ENCODE results near the gene POLR1G. TPM values are rescaled to one million over a fixed set of nuclear protein-coding genes. Genes with fewer than 3 reads are reported as not detected.

POLR1G gene
- total and polyA plus RNA-seq, 8 donors = 0.55 to 7.2 (median 2.8) TPM; not detected in 2

- DNase-seq = peak; percentile 97 to 98
- TF ChIP-seq POLR2AphosphoS5 (IDR thresholded peaks at IDR 0.05) (peak; percentile 85 to 93 (median 87)), POLR2A (IDR thresholded peaks at IDR 0.05) (no peak), EP300 (IDR thresholded peaks at IDR 0.05) (peak; percentile 60)
- Histone ChIP-seq H3K36me3 (no peaks in the 10 kb centered on the region), H3K9me3 (no peaks in the 10 kb centered on the region), H3K4me1 (peaks cover 14 to 53% (median 36%) of the 10 kb centered on the region in 4 donors), H3K4me3 (peak overlapping the region; percentile 42 to 49 (median 48)), H3K27me3 (no peaks in the 10 kb centered on the region), H3K27ac (peak overlapping the region; percentile 59 to 96 (median 91))
- 1% methylated on average over 29 to 49 of the region's 49 CpGs for WGBS, 5 donors
- intact Hi-C loops (cut with DNase I; ENCODE audit: low total_unique reads) = loop anchor here (5.0 kb wide), 1 partner anchor 34 kb away; no protein-coding TSS in a partner anchor
Measured at GRCh38 chr19:45443462-45444317, 37.2 kb downstream of the POLR1G start.

GRCh38 chr19:45444318-45445041 is 38.0 kb downstream of the POLR1G start:
- intact Hi-C loops (cut with DNase I; ENCODE audit: low total_unique reads) = loop anchor here (5.0 kb wide), 1 partner anchor 33 kb away; no protein-coding TSS in a partner anchor
- WGBS, 5 donors = 10 to 20% (median 13%) methylated on average over 29 to 47 of the region's 47 CpGs

GRCh38 chr19:45445139-45445538 is 38.7 kb downstream of the POLR1G start:
- WGBS, 5 donors = 88 to 96% (median 93%) methylated on average over 4 of the region's 4 CpGs
- TF ChIP-seq POLR2AphosphoS5 (IDR thresholded peaks at IDR 0.05) = no peak
- no peak for TF ChIP-seq EP300 (IDR thresholded peaks at IDR 0.05)
- no peak for TF ChIP-seq POLR2A (IDR thresholded peaks at IDR 0.05)
- TF ChIP-seq CTCF (IDR thresholded peaks at IDR 0.05) = no peak
- Histone ChIP-seq H3K9me3 (no peaks in the 10 kb centered on the region), H3K27me3 (no peaks in the 10 kb centered on the region), H3K27ac (peak overlapping the region in 3 of 5 donors; percentile 89 to 96 (median 94)), H3K4me3 (no peak overlapping the region), H3K36me3 (no peaks in the 10 kb centered on the region), H3K4me1 (peaks cover 21 to 56% (median 36%) of the 10 kb centered on the region in 4 donors)
- no peak for DNase-seq
- intact Hi-C loops (cut with DNase I; ENCODE audit: low total_unique reads) = no loop called here

More at GRCh38 chr19:45444318-45445041, 38.0 kb downstream of the POLR1G start:
- peaks cover 15 to 54% (median 35%) of the 10 kb centered on the region in 4 donors for H3K4me1 ChIP-seq
- peak overlapping the region; percentile 78 to 96 (median 91) for H3K27ac ChIP-seq
- peak; percentile 95 to 98 for DNase-seq
- H3K27me3 ChIP-seq = no peaks in the 10 kb centered on the region
- H3K4me3 ChIP-seq = peak overlapping the region; percentile 42 to 49 (median 48)
- no peaks in the 10 kb centered on the region for H3K9me3 ChIP-seq
- H3K36me3 ChIP-seq = no peaks in the 10 kb centered on the region
- TF ChIP-seq CTCF (IDR thresholded peaks at IDR 0.05) (no peak), POLR2AphosphoS5 (IDR thresholded peaks at IDR 0.05) (peak; percentile 53 to 70 (median 64))

GRCh38 chr19:45446295-45446694 is 39.9 kb downstream of the POLR1G start:
- WGBS, 5 donors = 80 to 86% (median 82%) methylated on average over 6 of the region's 6 CpGs
- peak in 1 of 7 experiments; percentile 11 for TF ChIP-seq CTCF (IDR thresholded peaks at IDR 0.05)
- TF ChIP-seq POLR2AphosphoS5 (IDR thresholded peaks at IDR 0.05) = no peak

More at GRCh38 chr19:45446295-45446694, 39.9 kb downstream of the POLR1G start:
- Histone ChIP-seq H3K4me3 (no peak overlapping the region), H3K27me3 (no peaks in the 10 kb centered on the region), H3K27ac (peak overlapping the region in 1 of 5 donors; percentile 26), H3K36me3 (no peaks in the 10 kb centered on the region), H3K4me1 (peaks cover 26 to 50% (median 38%) of the 10 kb centered on the region in 4 donors), H3K9me3 (no peaks in the 10 kb centered on the region)
- intact Hi-C loops (cut with DNase I; ENCODE audit: low total_unique reads) = no loop called here
- DNase-seq = peak in 1 of 2 donors; percentile 65

Data from stomach (tissue), 9 donors.